Neutrophil (primary cell): Measurements from ENCODE around the gene HOXB7.

Source experiments
- H3K27ac ChIP-seq: fragments of 200-600 bp; sonication (generic); 2 replicates; pipeline ENCODE4 v1.5.1; 2016; ENCODE audit warnings: mild to moderate bottlenecking, moderate library complexity
- H3K27me3 ChIP-seq: fragments of 200-600 bp; sonication (generic); 2 replicates; pipeline ENCODE4 v1.6.0; 2016; ENCODE audit warnings: mild to moderate bottlenecking
- H3K36me3 ChIP-seq: fragments of 200-600 bp; sonication (generic); 2 replicates; pipeline ENCODE4 v1.5.1; 2017
- H3K4me1 ChIP-seq, 2 experiments: fragments of 200-600 bp in 1 of 2; sonication (generic) in 1 of 2; 1 replicate in 1 of 2; 2 replicates in 1 of 2; pipeline versions ENCODE4 v1.5.1 to v1.6.1; 2013 to 2016; ENCODE audit warnings: low read depth in 1 of 2, low read length in 1 of 2, mild to moderate bottlenecking in 1 of 2, moderate library complexity in 1 of 2; ENCODE audit not compliant: control insufficient read depth in 1 of 2, insufficient read depth in 1 of 2
- H3K4me3 ChIP-seq, 2 experiments: fragments of 200-600 bp in 1 of 2; sonication (generic) in 1 of 2; 1 replicate in 1 of 2; 2 replicates in 1 of 2; pipeline ENCODE4 v1.5.1; 2013 to 2016; ENCODE audit warnings: low read depth in 1 of 2, low read length in 1 of 2, mild to moderate bottlenecking in 1 of 2, moderate library complexity in 1 of 2
- H3K9me3 ChIP-seq: fragments of 200-600 bp; sonication (generic); 2 replicates; pipeline ENCODE4 v1.5.1; 2016
- CTCF ChIP-seq: fragments of 200-600 bp; sonication (generic); IDR thresholded peaks from 2 replicates; pipeline ENCODE4 v1.5.1; 2016; ENCODE audit warnings: antibody characterized with exemption

HOXB7 gene

DNA sequence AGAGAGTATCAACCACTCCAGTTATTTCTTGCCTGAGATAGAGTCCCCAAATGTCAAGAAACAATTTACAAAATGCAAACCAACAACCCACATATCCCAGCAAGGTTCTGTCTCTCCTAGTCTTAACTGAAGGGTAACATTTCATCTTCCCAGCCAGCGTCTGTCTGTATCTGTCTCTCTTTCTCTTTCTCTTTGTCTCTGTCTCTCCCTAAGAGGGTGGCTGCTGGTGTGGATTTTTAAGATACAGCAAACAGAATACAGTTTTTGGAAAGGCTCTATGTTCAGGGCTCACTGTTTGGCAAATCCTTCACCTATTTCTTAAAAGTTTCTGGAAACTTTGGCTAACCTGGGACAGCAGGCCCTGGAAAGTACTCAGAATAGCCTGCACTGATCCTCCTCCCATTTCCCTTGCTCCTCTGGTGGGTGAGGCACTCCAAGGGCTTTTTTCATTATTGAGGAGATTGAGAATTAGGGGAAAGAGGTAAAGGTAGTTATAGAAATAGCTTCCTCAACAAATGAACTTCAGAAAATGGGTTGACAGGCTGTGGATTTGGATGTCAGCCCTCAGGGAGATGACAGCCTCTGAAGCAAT lies 38.9 kb downstream of the HOXB7 start:
- TF ChIP-seq CTCF = no peak
- Histone ChIP-seq H3K4me1 (no peaks in the 10 kb centered on the region), H3K4me3 (no peak overlapping the region), H3K27me3 (peaks cover 100% of the 10 kb centered on the region), H3K9me3 (no peaks in the 10 kb centered on the region), H3K27ac (no peak overlapping the region), H3K36me3 (no peaks in the 10 kb centered on the region)

DNA sequence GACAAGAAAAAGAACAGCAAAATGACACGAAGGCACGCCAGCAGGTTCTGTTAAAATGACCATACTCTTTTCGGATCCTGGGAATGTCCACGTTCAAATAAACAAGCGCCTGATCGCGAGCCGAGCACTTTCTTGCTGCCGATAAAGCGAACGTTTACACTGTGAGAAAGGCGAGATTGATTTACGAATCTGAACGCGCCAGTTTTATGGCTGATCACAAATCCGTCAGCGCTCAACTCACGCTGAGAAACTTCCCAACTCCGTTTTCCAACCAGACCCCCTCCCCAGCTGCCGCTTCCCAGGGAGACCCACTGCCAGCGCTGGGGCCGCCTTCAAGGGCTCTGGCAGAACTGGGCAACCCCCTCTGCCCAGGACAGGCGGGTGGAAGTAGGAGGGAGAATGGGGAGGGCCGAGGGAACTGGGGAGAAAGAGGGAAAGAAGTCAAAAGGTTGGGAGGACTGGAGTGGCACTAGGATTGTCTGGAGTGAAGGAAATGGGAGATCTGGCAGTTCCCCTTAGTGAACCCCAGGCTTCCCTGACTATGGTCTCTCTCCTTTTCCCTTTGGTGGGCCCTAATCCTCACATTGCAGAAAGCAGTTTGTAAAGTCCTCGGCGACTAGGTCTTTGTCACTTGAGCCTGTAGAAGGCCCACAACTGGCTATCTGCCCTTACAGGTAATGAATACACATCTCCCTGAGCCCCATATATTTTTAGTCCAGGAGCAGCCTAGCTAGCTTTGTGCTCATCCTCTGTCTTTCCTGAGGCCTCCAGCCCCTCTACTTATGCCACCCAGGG lies 39.6 kb downstream of the HOXB7 start:
- Histone ChIP-seq H3K9me3 (no peaks in the 10 kb centered on the region), H3K27ac (no peak overlapping the region), H3K4me1 (no peaks in the 10 kb centered on the region)

GRCh38 chr17:48570325-48571023 lies 40.3 kb downstream of the HOXB7 start:
- no peak for TF ChIP-seq CTCF
- Histone ChIP-seq H3K4me3 (no peak overlapping the region), H3K4me1 (no peaks in the 10 kb centered on the region), H3K36me3 (no peaks in the 10 kb centered on the region), H3K27ac (no peak overlapping the region), H3K27me3 (peaks cover 100% of the 10 kb centered on the region), H3K9me3 (no peaks in the 10 kb centered on the region)

More for the DNA sequence above, 39.6 kb downstream of the HOXB7 start:
- Histone ChIP-seq H3K4me3 (no peak overlapping the region), H3K27me3 (peaks cover 100% of the 10 kb centered on the region), H3K36me3 (no peaks in the 10 kb centered on the region)
- TF ChIP-seq CTCF = no peak

DNA sequence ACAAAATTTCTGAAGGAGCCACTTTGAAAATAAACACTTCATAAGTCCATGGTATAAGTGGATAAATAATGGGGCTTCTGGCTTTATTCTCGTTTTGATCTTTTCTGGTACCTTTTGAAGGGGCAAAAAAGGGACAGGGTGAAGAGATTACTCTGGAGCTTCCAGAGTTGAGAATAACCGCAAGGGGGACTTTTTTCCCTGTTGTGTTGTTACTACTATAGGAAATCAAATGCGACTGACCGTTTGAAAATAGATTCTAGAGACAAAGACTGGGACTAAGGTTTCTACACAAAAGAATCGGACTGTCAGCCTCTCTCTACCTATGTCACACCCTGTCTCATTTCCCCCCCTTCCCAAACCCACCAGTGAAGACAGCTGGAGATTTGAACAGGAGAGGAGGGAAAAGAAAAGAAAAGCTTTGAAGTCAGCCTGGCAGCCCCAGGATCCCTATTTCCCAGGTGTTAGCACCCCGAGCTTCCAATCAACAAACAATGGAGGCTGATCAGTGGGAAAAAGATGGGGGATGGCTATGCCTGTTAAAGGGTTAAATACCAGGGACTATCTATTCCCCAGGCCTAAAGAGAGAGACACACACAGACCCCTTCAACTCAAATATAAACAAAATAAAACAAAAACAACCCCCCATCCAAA lies 41.0 kb downstream of the HOXB7 start:
- no peaks in the 10 kb centered on the region for H3K4me1 ChIP-seq
- no peak for TF ChIP-seq CTCF
- H3K4me3 ChIP-seq = no peak overlapping the region
- H3K9me3 ChIP-seq = no peaks in the 10 kb centered on the region
- peaks cover 100% of the 10 kb centered on the region for H3K27me3 ChIP-seq
- no peaks in the 10 kb centered on the region for H3K36me3 ChIP-seq
- H3K27ac ChIP-seq = no peak overlapping the region

DNA sequence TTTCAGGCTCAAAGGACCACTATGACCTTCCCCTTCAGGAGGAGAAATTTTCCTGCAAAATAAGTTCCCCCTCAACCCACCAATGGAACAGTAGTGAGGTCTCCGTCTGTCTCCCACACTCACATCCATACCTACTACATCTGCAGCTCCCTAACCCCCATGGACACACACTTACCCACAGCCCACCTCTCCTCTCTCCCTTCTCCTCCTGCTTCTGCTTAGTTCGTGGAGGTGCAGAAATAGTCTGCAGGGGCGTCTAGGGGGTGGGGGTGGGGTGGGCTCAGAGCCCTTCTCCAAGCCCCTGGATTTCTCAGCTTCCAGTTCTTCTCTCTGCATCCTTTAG lies 41.6 kb downstream of the HOXB7 start:
- no peak overlapping the region for H3K27ac ChIP-seq
- H3K4me3 ChIP-seq = no peak overlapping the region
- no peaks in the 10 kb centered on the region for H3K4me1 ChIP-seq
- peaks cover 100% of the 10 kb centered on the region for H3K27me3 ChIP-seq
- no peaks in the 10 kb centered on the region for H3K9me3 ChIP-seq
- TF ChIP-seq CTCF = no peak
- H3K36me3 ChIP-seq = no peaks in the 10 kb centered on the region
